Globus pallidus (tissue), 1 donor: Measurements from ENCODE around the gene THADA.

Source experiments
- DNase-seq: peaks from one replicate; pipeline ENCODE4 v3.0.0-alpha.2; 2015; ENCODE audit warnings: low spot score

THADA gene

DNA sequence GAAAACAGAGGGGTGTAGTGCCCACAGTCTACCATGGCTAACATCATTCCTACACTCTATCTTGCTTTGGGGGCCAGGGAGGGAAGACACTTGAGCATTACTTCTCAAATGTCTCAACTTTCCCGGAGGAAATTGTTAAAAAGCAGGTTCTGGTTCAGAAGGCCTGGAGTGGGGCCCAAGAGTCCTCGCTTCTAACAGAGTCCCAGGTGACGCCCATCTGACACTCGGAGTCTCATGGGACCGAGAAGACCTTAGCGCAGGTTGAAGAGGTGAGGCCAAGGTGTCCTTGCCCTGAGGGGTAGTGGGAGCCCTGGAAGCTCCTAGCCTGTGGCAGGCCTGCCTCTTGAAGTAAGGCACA, 409.5 kb downstream of the THADA start:
- no peak for DNase-seq

DNA sequence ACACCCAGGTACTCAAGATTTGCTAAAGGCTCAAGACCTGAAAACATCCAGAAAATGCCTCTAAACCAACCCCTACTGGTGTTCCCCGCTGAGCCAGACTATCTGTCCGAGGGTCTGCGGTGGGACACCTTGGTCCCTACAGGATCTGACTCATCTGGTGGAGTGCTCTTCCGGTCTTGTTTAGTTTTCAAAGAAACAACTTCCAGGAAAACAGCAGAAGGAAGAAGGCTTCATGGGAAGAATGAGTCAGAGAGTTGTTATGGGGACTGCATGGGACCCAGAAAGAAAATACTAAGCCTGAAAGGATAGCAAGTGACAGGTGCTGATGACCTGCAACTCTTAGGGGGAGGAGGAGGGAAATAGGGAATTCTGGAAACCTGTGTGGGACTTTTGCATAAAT, 410.7 kb downstream of the THADA start:
- DNase-seq: no peak

DNA sequence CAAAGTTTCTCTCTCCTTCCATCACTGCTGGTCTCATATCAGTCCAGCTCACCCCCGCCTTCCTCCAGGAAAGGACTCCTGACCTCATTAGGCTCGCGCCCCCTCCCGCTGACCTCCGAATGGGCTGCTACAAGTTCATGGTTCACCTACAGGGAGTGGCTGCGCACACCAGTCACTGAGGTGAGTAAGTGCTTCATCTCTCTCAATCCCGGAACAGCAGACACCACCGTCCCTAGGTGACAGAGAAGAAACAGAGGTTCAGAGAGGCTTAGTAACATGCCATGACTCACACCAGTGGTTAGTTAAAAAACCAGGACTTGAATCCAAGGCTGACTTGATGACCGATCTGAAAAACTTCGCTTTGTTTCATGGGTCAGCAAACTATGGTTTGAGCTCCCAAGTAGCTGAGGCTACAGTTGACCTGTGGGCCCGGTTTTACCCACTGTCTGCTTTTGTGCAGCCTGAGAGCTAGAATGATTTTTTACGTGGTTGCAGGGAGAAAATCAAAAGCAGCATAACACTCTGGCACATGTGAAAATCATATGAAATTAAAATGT, 411.4 kb downstream of the THADA start:
- no peak for DNase-seq

DNA sequence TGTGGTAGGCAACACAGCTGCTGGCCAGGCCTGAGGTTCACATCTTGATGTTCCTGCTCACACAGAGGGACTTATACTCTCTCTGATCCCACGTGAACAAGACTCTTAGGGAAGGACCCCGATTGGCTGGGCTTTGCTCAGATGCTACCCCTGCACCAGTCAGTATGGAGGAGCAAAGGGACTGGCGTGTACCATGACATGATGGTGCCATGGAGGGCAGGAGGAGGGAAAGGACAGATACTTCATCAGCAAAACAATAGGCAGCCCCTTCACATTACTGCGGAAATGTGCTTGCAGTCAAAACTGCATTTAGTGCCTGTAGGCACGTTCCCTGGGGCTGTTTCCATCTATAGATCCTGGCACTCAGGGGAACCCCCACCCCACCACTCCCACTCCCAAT, 412.1 kb downstream of the THADA start:
- no peak for DNase-seq

DNA sequence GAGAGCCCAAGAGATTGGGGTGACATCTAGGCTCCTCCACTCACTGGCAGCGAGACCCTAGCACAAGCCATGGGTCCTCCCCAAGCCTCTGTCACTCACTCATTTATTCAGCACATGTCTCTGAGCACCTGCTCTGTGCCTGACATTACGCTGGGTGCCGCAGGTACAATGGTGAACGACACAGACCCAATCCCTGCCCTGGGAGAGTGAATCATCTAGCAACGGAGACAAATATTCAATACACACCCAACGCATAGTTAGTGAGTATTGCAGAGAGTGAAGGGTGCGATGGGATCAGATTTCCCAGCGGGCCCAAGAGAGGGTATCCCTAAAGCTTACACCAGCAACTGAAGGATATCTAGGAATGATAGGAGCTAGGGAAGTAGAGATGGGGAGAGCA, 414.9 kb downstream of the THADA start:
- no peak for DNase-seq
